AG04449 (cell line): ENCODE measurements around the gene HIC1.

Experiments
- CTCF ChIA-PET: fragments of 350-600 bp; formaldehyde crosslinking; extraction: SDS; loops from one replicate; lab custom pipeline; 2021; ENCODE audit warnings: antibody characterized with exemption; lab: Yijun Ruan, JAX
- POLR2A ChIA-PET: fragments of 400-600, 350-600 bp; formaldehyde crosslinking; extraction: SDS; loops from one replicate; lab custom pipeline; 2020; ENCODE audit warnings: antibody characterized with exemption, inconsistent platforms; lab: Yijun Ruan, JAX
- DNase-seq: peaks from one replicate; pipeline ENCODE4 v3.0.0-alpha.2; 2010; ENCODE audit warnings: low read depth, low spot score
- H3K4me3 ChIP-seq: 2 replicates; pipeline ENCODE4 v1.5.1; 2011; ENCODE audit warnings: low read depth, mild to moderate bottlenecking, control low read depth, low read length
- TF ChIP-seq, protein P1 (sequence below): IDR thresholded peaks from one replicate; pipeline ENCODE4 v1.5.1; 2011; ENCODE audit warnings: mild to moderate bottlenecking, moderate library complexity, low read length, control low read depth, inconsistent platforms; ENCODE audit not compliant: insufficient read depth; ENCODE audit errors: missing control alignments

HIC1 gene

GRCh38 chr17:2057760-2058585 is 3.1 kb downstream of the HIC1 start:
- CTCF ChIA-PET, result interaction anchor here (0.6 to 8.5 kb wide), 24 partner anchors 8 to 278 kb away, joined by 3 to 348 read pairs (median 8); partner anchors contain the start of gene TSR1
- H3K4me3 ChIP-seq, result peak overlapping the region; percentile 66
- TF ChIP-seq, protein P1, sequence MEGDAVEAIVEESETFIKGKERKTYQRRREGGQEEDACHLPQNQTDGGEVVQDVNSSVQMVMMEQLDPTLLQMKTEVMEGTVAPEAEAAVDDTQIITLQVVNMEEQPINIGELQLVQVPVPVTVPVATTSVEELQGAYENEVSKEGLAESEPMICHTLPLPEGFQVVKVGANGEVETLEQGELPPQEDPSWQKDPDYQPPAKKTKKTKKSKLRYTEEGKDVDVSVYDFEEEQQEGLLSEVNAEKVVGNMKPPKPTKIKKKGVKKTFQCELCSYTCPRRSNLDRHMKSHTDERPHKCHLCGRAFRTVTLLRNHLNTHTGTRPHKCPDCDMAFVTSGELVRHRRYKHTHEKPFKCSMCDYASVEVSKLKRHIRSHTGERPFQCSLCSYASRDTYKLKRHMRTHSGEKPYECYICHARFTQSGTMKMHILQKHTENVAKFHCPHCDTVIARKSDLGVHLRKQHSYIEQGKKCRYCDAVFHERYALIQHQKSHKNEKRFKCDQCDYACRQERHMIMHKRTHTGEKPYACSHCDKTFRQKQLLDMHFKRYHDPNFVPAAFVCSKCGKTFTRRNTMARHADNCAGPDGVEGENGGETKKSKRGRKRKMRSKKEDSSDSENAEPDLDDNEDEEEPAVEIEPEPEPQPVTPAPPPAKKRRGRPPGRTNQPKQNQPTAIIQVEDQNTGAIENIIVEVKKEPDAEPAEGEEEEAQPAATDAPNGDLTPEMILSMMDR, result no peak
- POLR2A ChIA-PET, result interaction anchor here (0.6 to 5.1 kb wide), 10 partner anchors 10 to 187 kb away, joined by 3 to 59 read pairs (median 10); no protein-coding TSS in a partner anchor
- DNase-seq, result no peak

- POLR2A ChIA-PET, result interaction anchor here (0.6 to 4.8 kb wide), 7 partner anchors 9 to 186 kb away, joined by 3 to 38 read pairs (median 6); no protein-coding TSS in a partner anchor
- no peak for DNase-seq
- TF ChIP-seq, protein P1, result peak; percentile 85
- CTCF ChIA-PET, result interaction anchor here (0.8 to 8.5 kb wide), 23 partner anchors 8 to 278 kb away, joined by 3 to 348 read pairs (median 5); partner anchors contain the start of gene TSR1
- H3K4me3 ChIP-seq, result no peak overlapping the region; the same call in none of the 2 replicates
These were observed 4.0 kb downstream of the HIC1 start for GRCh38 chr17:2058586-2059546.

DNA sequence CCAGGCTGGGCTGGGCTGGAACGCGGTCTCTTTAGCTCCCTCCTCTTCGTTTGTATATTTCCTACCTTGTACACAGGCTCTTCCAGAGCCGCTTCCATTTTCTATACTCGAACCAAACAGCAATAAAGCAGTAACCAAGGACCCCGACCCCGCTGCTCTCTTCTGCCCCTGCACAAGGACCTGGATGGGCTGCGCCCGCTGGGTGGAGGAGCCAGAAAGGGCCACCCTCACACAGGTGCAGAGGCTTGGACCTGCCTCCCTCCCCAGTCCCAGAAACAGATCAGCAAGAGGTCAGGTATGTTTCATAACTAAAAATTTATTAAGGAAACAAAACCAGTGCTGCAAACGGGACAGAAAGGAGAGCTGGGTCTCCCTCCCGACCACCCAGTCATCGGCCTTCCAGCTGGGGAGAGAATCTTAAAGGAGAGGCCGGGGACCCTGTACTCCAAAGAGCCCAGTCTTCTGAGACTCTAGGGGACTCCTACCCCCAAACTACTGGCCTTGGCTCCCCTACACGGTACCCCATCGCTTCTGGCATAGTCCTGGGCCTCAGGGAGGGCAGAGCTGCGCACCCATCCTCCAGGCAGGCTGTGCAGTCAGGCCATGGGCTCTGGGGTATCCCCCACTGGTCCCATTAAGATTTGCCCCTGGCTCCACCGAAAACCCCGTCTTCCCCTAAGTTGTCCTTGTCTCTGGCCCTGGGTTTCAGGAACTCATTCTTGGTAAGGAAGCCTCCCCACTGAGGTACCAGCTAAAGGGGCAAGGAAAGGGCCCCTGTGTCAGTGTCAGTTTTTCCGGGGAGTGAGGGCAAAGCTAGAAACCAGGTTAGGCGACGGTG is 4.9 kb downstream of the HIC1 start:
- ChIA-PET POLR2A (interaction anchor here (1.8 to 2.5 kb wide), 3 partner anchors 122 to 185 kb away, joined by 6 to 11 read pairs (median 8); no protein-coding TSS in a partner anchor), CTCF (interaction anchor here (0.7 to 8.5 kb wide), 15 partner anchors 7 to 277 kb away, joined by 3 to 348 read pairs (median 7); partner anchors contain the start of gene TSR1)
- TF ChIP-seq, protein P1, result no peak
- H3K4me3 ChIP-seq, result no peak overlapping the region; the same call in 1 of the 2 replicates
- no peak for DNase-seq

GRCh38 chr17:2060385-2060658 is 5.4 kb downstream of the HIC1 start:
- ChIA-PET POLR2A (interaction anchor here (2.5 kb wide), 1 partner anchor 121 kb away, joined by 8 read pairs; no protein-coding TSS in a partner anchor), CTCF (interaction anchor here (0.7 to 8.5 kb wide), 9 partner anchors 6 to 226 kb away, joined by 3 to 348 read pairs (median 7); no protein-coding TSS in a partner anchor)
- TF ChIP-seq, protein P1, result no peak
- no peak for DNase-seq
- H3K4me3 ChIP-seq, result no peak overlapping the region

DNA sequence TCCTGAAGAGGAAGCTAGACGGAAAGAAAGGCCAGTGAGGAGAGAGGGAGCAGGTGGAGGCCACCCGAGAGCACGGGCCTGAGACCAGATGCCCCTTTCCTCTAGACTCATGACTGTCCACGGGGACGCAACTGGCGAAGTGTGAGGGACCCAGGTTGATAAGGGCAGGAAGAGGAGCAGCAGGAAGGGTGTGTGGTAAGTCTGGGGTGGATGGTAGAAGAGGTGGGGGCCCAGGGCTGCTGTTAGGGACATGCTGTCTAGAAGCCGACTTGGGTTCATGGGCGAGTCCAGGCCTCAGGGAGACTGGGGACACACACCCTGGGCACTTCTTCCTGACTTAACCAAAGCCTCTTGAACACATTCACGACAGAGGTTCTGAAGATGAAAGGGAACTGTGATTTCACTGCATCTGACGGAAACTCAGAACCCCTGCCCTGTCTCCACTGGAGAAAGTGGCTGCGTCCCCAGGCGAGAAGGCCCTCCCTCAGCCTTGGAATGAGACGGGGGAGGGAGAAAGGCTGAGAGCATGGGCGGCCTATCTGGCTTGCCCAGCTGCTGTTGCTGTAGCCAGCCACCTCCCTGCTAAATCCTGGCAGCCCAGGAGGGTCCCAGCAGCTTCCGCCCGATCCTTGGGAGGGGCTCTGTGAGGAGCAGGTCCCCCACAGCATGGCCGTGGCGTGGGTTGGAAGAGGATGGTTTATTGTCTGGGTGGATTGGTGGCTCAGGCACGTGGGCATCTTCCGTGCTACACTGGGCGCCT is 6.0 kb downstream of the HIC1 start:
- ChIA-PET POLR2A (no interaction called here), CTCF (interaction anchor here (1.2 to 8.5 kb wide), 6 partner anchors 11 to 222 kb away, joined by 4 to 348 read pairs (median 12); no protein-coding TSS in a partner anchor)
- H3K4me3 ChIP-seq, result no peak overlapping the region
- no peak for DNase-seq
- TF ChIP-seq, protein P1, result no peak
